CD4-positive, alpha-beta T cell treated with Interleukin-6 at 100 ng/mL for 8 hours (primary cell): ENCODE data around the gene AURKAIP1.
A peak's percentile ranks its signal among the peaks of the same experiment; 100 is the strongest.

Experiments
- DNase-seq: peaks from one replicate; pipeline ENCODE4 v3.0.0-alpha.2; 2020; ENCODE audit warnings: mixed read lengths, low spot score

AURKAIP1 gene

GRCh38 chr1:1347663-1348419 lies 27.2 kb downstream of the AURKAIP1 start:
- DNase-seq: no peak

GRCh38 chr1:1347026-1347595 lies 27.9 kb downstream of the AURKAIP1 start:
- DNase-seq: no peak

GRCh38 chr1:1346501-1346890 lies 28.5 kb downstream of the AURKAIP1 start:
- DNase-seq: no peak

GRCh38 chr1:1345860-1346500 lies 29.0 kb downstream of the AURKAIP1 start:
- DNase-seq: no peak

GRCh38 chr1:1345384-1345783 lies 29.6 kb downstream of the AURKAIP1 start:
- no peak for DNase-seq

- peak; percentile 30 for DNase-seq
Observed at GRCh38 chr1:1344655-1345361, 30.2 kb downstream of the AURKAIP1 start.

- no peak for DNase-seq
Observed at GRCh38 chr1:1343811-1344421, 31.1 kb downstream of the AURKAIP1 start.

- no peak for DNase-seq
Observed at GRCh38 chr1:1342584-1343115, 32.4 kb downstream of the AURKAIP1 start.

- DNase-seq: no peak
Observed at GRCh38 chr1:1342061-1342562, 32.9 kb downstream of the AURKAIP1 start.

GRCh38 chr1:1341549-1342021 lies 33.4 kb downstream of the AURKAIP1 start:
- DNase-seq: no peak

GRCh38 chr1:1340791-1341548 lies 34.0 kb downstream of the AURKAIP1 start:
- DNase-seq: no peak

GRCh38 chr1:1340185-1340584 lies 34.8 kb downstream of the AURKAIP1 start:
- no peak for DNase-seq

GRCh38 chr1:1338278-1338677 lies 36.7 kb downstream of the AURKAIP1 start:
- DNase-seq: no peak

- DNase-seq: no peak
Observed at GRCh38 chr1:1337793-1338147, 37.2 kb downstream of the AURKAIP1 start.

GRCh38 chr1:1336931-1337792 lies 37.8 kb downstream of the AURKAIP1 start:
- DNase-seq: no peak

GRCh38 chr1:1336446-1336845 lies 38.6 kb downstream of the AURKAIP1 start:
- no peak for DNase-seq

GRCh38 chr1:1335792-1336248 lies 39.2 kb downstream of the AURKAIP1 start:
- DNase-seq: no peak

GRCh38 chr1:1335283-1335682 lies 39.7 kb downstream of the AURKAIP1 start:
- DNase-seq: no peak

- no peak for DNase-seq
Observed at GRCh38 chr1:1334835-1335234, 40.2 kb downstream of the AURKAIP1 start.
